NB4 (cell line): Measurements from ENCODE around the gene SCFD2.

ENCODE experiments used
- DNase-seq: peaks from one replicate; pipeline ENCODE4 v3.0.0; 2010; ENCODE audit warnings: low read depth
- H3K4me3 ChIP-seq: one replicate; pipeline ENCODE4 v1.5.1; 2011; ENCODE audit warnings: mild to moderate bottlenecking, low read depth, low read length, moderate library complexity
- CTCF ChIP-seq: IDR thresholded peaks from one replicate; pipeline ENCODE4 v1.5.1; 2012; ENCODE audit warnings: low read depth, low read length
- MYC ChIP-seq: IDR thresholded peaks from 2 replicates; pipeline ENCODE4 v1.6.1; 2011; ENCODE audit warnings: low read depth, low read length
- POLR2A ChIP-seq: IDR thresholded peaks from 2 replicates; pipeline ENCODE4 v1.6.1; 2011; ENCODE audit warnings: mild to moderate bottlenecking; ENCODE audit not compliant: insufficient read length; ENCODE audit errors: extremely low read depth
- TF ChIP-seq, protein P1 (sequence below): IDR thresholded peaks from 2 replicates; pipeline ENCODE4 v1.6.1; 2011; ENCODE audit warnings: low read depth, low read length

SCFD2 gene

DNA sequence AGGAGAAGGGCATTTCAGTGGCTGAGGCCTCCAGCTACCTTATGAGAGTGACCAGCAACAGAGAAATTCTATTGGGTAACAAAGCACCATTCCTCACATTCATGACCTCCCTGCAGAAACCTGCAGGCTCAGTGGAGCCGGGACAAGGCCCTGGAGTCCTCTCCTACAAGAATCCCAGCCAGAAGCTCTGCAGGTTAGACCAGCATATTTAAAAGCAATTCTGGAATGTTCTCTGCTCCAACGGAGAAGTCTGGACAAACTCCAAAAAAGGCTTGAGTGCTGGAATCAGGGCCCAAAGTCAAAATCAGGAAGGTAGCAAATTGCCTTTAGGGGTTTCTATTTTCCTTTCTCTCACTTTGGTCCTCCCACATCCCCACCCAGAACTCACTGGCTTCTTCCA is 202.9 kb downstream of the SCFD2 start:
- H3K4me3 ChIP-seq, result no peak overlapping the region
- no peak for DNase-seq
- TF ChIP-seq CTCF (no peak), MYC (no peak), POLR2A (no peak)
- TF ChIP-seq, protein P1, sequence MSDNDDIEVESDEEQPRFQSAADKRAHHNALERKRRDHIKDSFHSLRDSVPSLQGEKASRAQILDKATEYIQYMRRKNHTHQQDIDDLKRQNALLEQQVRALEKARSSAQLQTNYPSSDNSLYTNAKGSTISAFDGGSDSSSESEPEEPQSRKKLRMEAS, result no peak

- TF ChIP-seq CTCF (no peak), POLR2A (no peak), MYC (no peak)
- TF ChIP-seq, protein P1, result no peak
- H3K4me3 ChIP-seq, result no peak overlapping the region
- no peak for DNase-seq
Observed at GRCh38 chr4:53161787-53162433, 204.0 kb downstream of the SCFD2 start.

- TF ChIP-seq POLR2A, result no peak
- no peak for TF ChIP-seq CTCF
- TF ChIP-seq MYC, result no peak
- TF ChIP-seq, protein P1, result no peak
- DNase-seq, result no peak
- H3K4me3 ChIP-seq, result no peak overlapping the region
Observed at GRCh38 chr4:53161051-53161786, 204.6 kb downstream of the SCFD2 start.

- DNase-seq, result no peak
- H3K4me3 ChIP-seq, result no peak overlapping the region
- TF ChIP-seq POLR2A (no peak), MYC (no peak), CTCF (no peak)
- TF ChIP-seq, protein P1, result no peak
Observed at GRCh38 chr4:53156896-53157295, 209.0 kb downstream of the SCFD2 start.

GRCh38 chr4:53152467-53152866 is 213.4 kb downstream of the SCFD2 start:
- DNase-seq, result no peak
- TF ChIP-seq POLR2A (no peak), MYC (no peak), CTCF (no peak)
- TF ChIP-seq, protein P1, result no peak
- no peak overlapping the region for H3K4me3 ChIP-seq

GRCh38 chr4:53151489-53151788 is 214.4 kb downstream of the SCFD2 start:
- H3K4me3 ChIP-seq, result no peak overlapping the region
- DNase-seq, result no peak
- TF ChIP-seq MYC, result no peak
- TF ChIP-seq POLR2A, result no peak
